GM23338 (cell line): ENCODE data around the gene ZNF638. TPM values are rescaled to one million over a fixed set of nuclear protein-coding genes. Genes with fewer than 3 reads are reported as not detected.
"Not testable (repeated sequence)": the region's sequence is repeated elsewhere in the genome, so short reads cannot be mapped to it uniquely, and the experiment has no call there.

ENCODE experiments used
- ATAC-seq: fragments of 200-7000 bp; cut with Tn5 transposase; 3 replicates; pipeline ENCODE4 v1.9.1; 2020
- DNase-seq: peaks from one replicate; pipeline ENCODE4 v3.0.0-alpha.2; 2015; ENCODE audit warnings: low spot score
- H2AFZ ChIP-seq: fragments of 200-600 bp; sonication (generic); 2 replicates; pipeline ENCODE4 v1.8.0; 2016; ENCODE audit warnings: antibody characterized with exemption, mild to moderate bottlenecking, moderate library complexity
- H3F3A ChIP-seq: fragments of 200-600 bp; sonication (generic); replicated peaks from 2 replicates; pipeline ENCODE4 v1.8.0; 2017; ENCODE audit warnings: antibody characterized with exemption, mixed run types, low read depth
- H3K27ac ChIP-seq: fragments of 200-600 bp; sonication (generic); 2 replicates; pipeline ENCODE4 v1.6.1; 2016; ENCODE audit warnings: low read depth
- H3K27me3 ChIP-seq: fragments of 200-600 bp; sonication (generic); 2 replicates; pipeline ENCODE4 v1.8.0; 2016; ENCODE audit warnings: mild to moderate bottlenecking, mixed run types, moderate library complexity; ENCODE audit not compliant: insufficient read depth
- H3K36me3 ChIP-seq: fragments of 200-600 bp; sonication (generic); 2 replicates; pipeline ENCODE4 v1.8.0; 2016; ENCODE audit warnings: mild to moderate bottlenecking; ENCODE audit not compliant: insufficient read depth
- H3K4me1 ChIP-seq: fragments of 200-600 bp; sonication (generic); 2 replicates; pipeline ENCODE4 v1.8.0; 2016; ENCODE audit warnings: mild to moderate bottlenecking, moderate library complexity; ENCODE audit not compliant: insufficient read depth
- H3K4me2 ChIP-seq: fragments of 200-600 bp; sonication (generic); 2 replicates; pipeline ENCODE4 v1.7.1; 2017; ENCODE audit warnings: mixed run types
- H3K4me3 ChIP-seq: fragments of 200-600 bp; sonication (generic); 2 replicates; pipeline ENCODE4 v1.6.1; 2016; ENCODE audit warnings: mixed run types
- H3K79me2 ChIP-seq: fragments of 200-600 bp; sonication (generic); replicated peaks from 2 replicates; pipeline ENCODE4 v1.8.0; 2017; ENCODE audit warnings: mild to moderate bottlenecking; ENCODE audit not compliant: insufficient read depth
- H3K9me2 ChIP-seq: fragments of 200-600 bp; sonication (generic); 2 replicates; pipeline ENCODE4 v1.8.0; 2017; ENCODE audit not compliant: insufficient read depth
- H4K20me1 ChIP-seq: fragments of 200-600 bp; sonication (generic); replicated peaks from 2 replicates; pipeline ENCODE4 v1.8.0; 2017; ENCODE audit warnings: mild to moderate bottlenecking; ENCODE audit not compliant: insufficient read depth
- H3K27ac Mint-ChIP-seq: 2 replicates; pipeline ENCODE4 v1.8.0; 2020; ENCODE audit warnings: inconsistent platforms, mild to moderate bottlenecking, moderate library complexity, mixed read lengths
- H3K27me3 Mint-ChIP-seq: 3 replicates; pipeline ENCODE4 v1.8.0; 2022; ENCODE audit warnings: low read depth, mild to moderate bottlenecking, moderate library complexity, mixed read lengths, inconsistent platforms; ENCODE audit not compliant: insufficient read depth, poor library complexity
- H3K36me3 Mint-ChIP-seq: 3 replicates; pipeline ENCODE4 v1.8.0; 2021; ENCODE audit warnings: low read depth, mild to moderate bottlenecking, inconsistent platforms, moderate library complexity, mixed read lengths
- H3K4me1 Mint-ChIP-seq: 3 replicates; pipeline ENCODE4 v1.8.0; 2020; ENCODE audit warnings: mild to moderate bottlenecking, inconsistent platforms, mixed read lengths
- H3K4me3 Mint-ChIP-seq: 3 replicates; pipeline ENCODE4 v1.8.0; 2021; ENCODE audit warnings: moderate library complexity, mild to moderate bottlenecking, inconsistent platforms, mixed read lengths
- H3K9me3 Mint-ChIP-seq: 3 replicates; pipeline ENCODE4 v1.8.0; 2020; ENCODE audit warnings: moderate library complexity, mild to moderate bottlenecking, inconsistent platforms, mixed read lengths
- EZH2phosphoT487 ChIP-seq: fragments of 200-600 bp; sonication (generic); IDR thresholded peaks from one replicate; pipeline ENCODE4 v1.8.1; 2018; ENCODE audit warnings: antibody characterized with exemption; ENCODE audit not compliant: unreplicated experiment
- JUNB ChIP-seq: IDR thresholded peaks from one replicate; pipeline ENCODE4 v1.6.1; 2016; ENCODE audit warnings: antibody characterized with exemption; ENCODE audit not compliant: unreplicated experiment
- POLR2AphosphoS5 ChIP-seq: IDR thresholded peaks from 2 replicates; pipeline ENCODE4 v1.6.1; 2016; ENCODE audit warnings: antibody characterized with exemption, low read depth
- STAT1 ChIP-seq: IDR thresholded peaks from one replicate; pipeline ENCODE4 v1.6.1; 2016; ENCODE audit warnings: antibody characterized with exemption; ENCODE audit not compliant: unreplicated experiment
- polyA plus RNA-seq: library from polyadenylated mRNA; unstranded; fragments of >200 nt; fragmentation: Nextera tagmentation; extraction: Ambion mirVana; gene quantifications from 2 replicates; pipeline ENCODE4 v1.2.1, GENCODE V29; 2016
- total RNA-seq: library from RNA; depleted of rRNA; stranded (reverse); fragments of >200 nt; shearing (Covaris generic); gene quantifications from 2 replicates; pipeline ENCODE4 v1.2.3, GENCODE V29; 2014
- TF ChIP-seq, protein P1 (sequence below): fragments of 250-450 bp; sonication (Bioruptor Pico); IDR thresholded peaks from 2 replicates; pipeline ENCODE4 v1.5.0; 2020; ENCODE audit warnings: mild to moderate bottlenecking, moderate library complexity

The ZNF638 gene
- total and polyA plus RNA-seq, 2 experiments from 2014 or later = 185 to 190 TPM

DNA sequence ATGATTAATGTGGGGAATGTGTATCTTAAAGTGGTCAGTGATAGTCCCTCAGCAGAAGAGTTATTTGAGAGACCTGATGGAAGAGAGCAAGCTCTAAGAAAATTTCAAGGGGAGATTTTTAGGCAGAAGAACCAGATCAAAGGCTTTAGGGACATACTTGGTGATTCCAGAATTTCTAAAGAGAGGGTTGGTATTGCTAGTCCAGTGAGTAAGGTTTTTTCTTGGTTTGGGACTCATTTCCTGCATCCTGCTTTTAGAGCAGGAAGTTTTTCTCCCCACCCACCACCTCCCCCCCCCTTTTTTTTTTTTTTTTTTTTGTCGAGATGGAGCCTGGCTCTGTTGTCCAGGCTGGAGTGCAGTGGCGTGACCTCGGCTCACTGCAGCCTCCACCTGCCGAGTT lies 79.1 kb downstream of the ZNF638 start:
- Histone ChIP-seq H3K4me1 (no peaks in the 10 kb centered on the region), H3K27ac (no peak overlapping the region), H3K9me2 (no peaks in the 10 kb centered on the region), H3K36me3 (peaks cover 20% of the 10 kb centered on the region; the same call in 1 of the 2 replicates), H3K79me2 (no peaks in the 10 kb centered on the region), H4K20me1 (no peaks in the 10 kb centered on the region), H3K4me2 (no peak overlapping the region), H2AFZ (no peak overlapping the region), H3F3A (no peaks in the 10 kb centered on the region), H3K4me3 (no peak overlapping the region), H3K27me3 (no peaks in the 10 kb centered on the region)
- peaks cover 53% of the 10 kb centered on the region for H3K36me3 Mint-ChIP-seq
- peaks cover 5% of the 10 kb centered on the region for H3K9me3 Mint-ChIP-seq
- DNase-seq (no peak), ATAC-seq (no peak)
- no peaks in the 10 kb centered on the region for H3K27me3 Mint-ChIP-seq
- no peak overlapping the region for H3K27ac Mint-ChIP-seq
- no peak for TF ChIP-seq STAT1
- no peak for TF ChIP-seq EZH2phosphoT487
- no peak for TF ChIP-seq POLR2AphosphoS5
- TF ChIP-seq, protein P1, sequence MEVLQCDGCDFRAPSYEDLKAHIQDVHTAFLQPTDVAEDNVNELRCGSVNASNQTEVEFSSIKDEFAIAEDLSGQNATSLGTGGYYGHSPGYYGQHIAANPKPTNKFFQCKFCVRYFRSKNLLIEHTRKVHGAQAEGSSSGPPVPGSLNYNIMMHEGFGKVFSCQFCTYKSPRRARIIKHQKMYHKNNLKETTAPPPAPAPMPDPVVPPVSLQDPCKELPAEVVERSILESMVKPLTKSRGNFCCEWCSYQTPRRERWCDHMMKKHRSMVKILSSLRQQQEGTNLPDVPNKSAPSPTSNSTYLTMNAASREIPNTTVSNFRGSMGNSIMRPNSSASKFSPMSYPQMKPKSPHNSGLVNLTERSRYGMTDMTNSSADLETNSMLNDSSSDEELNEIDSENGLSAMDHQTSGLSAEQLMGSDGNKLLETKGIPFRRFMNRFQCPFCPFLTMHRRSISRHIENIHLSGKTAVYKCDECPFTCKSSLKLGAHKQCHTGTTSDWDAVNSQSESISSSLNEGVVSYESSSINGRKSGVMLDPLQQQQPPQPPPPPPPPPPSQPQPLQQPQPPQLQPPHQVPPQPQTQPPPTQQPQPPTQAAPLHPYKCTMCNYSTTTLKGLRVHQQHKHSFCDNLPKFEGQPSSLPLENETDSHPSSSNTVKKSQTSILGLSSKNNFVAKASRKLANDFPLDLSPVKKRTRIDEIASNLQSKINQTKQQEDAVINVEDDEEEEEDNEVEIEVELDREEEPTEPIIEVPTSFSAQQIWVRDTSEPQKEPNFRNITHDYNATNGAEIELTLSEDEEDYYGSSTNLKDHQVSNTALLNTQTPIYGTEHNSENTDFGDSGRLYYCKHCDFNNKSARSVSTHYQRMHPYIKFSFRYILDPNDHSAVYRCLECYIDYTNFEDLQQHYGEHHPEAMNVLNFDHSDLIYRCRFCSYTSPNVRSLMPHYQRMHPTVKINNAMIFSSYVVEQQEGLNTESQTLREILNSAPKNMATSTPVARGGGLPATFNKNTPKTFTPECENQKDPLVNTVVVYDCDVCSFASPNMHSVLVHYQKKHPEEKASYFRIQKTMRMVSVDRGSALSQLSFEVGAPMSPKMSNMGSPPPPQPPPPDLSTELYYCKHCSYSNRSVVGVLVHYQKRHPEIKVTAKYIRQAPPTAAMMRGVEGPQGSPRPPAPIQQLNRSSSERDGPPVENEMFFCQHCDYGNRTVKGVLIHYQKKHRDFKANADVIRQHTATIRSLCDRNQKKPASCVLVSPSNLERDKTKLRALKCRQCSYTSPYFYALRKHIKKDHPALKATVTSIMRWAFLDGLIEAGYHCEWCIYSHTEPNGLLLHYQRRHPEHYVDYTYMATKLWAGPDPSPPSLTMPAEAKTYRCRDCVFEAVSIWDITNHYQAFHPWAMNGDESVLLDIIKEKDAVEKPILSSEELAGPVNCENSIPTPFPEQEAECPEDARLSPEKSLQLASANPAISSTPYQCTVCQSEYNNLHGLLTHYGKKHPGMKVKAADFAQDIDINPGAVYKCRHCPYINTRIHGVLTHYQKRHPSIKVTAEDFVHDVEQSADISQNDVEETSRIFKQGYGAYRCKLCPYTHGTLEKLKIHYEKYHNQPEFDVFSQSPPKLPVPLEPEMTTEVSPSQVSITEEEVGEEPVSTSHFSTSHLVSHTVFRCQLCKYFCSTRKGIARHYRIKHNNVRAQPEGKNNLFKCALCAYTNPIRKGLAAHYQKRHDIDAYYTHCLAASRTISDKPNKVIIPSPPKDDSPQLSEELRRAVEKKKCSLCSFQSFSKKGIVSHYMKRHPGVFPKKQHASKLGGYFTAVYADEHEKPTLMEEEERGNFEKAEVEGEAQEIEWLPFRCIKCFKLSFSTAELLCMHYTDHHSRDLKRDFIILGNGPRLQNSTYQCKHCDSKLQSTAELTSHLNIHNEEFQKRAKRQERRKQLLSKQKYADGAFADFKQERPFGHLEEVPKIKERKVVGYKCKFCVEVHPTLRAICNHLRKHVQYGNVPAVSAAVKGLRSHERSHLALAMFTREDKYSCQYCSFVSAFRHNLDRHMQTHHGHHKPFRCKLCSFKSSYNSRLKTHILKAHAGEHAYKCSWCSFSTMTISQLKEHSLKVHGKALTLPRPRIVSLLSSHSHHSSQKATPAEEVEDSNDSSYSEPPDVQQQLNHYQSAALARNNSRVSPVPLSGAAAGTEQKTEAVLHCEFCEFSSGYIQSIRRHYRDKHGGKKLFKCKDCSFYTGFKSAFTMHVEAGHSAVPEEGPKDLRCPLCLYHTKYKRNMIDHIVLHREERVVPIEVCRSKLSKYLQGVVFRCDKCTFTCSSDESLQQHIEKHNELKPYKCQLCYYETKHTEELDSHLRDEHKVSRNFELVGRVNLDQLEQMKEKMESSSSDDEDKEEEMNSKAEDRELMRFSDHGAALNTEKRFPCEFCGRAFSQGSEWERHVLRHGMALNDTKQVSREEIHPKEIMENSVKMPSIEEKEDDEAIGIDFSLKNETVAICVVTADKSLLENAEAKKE (CRISPR knock-in tag) = no peak
- no peak for TF ChIP-seq JUNB
- no peak overlapping the region for H3K4me3 Mint-ChIP-seq
- no peaks in the 10 kb centered on the region for H3K4me1 Mint-ChIP-seq

DNA sequence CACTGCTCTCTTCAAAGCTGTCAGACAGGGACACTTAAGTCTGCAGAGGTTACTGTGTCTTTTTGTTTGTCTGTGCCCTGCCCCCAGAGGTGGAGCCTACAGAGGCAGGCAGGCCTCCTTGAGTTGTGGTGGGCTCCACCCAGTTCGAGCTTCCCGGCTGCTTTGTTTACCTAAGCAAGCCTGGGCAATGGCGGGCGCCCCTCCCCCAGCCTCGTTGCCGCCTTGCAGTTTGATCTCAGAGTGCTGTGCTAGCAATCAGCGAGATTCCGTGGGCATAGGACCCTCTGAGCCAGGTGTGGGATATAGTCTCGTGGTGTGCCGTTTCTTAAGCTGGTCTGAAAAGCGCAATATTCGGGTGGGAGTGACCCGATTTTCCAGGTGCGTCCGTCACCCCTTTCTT lies 85.3 kb downstream of the ZNF638 start:
- not testable (repeated sequence) for H2AFZ ChIP-seq, ATAC-seq, H3K9me3 Mint-ChIP-seq, H3K4me1 Mint-ChIP-seq, H3K27me3 ChIP-seq, DNase-seq, H3K9me2 ChIP-seq, H3F3A ChIP-seq, H3K36me3 Mint-ChIP-seq, H4K20me1 ChIP-seq, H3K36me3 ChIP-seq, H3K27me3 Mint-ChIP-seq, H3K4me1 ChIP-seq
- Histone ChIP-seq H3K4me2 (peak overlapping the region; percentile 67; the same call in 1 of the 2 replicates), H3K4me3 (peak overlapping the region; percentile 62), H3K27ac (peak overlapping the region; percentile 92), H3K79me2 (peaks cover 31% of the 10 kb centered on the region)
- Mint-ChIP-seq H3K4me3 (peak overlapping the region; percentile 84), H3K27ac (peak overlapping the region; percentile 97)
